ENCODE data around the gene NAPEPLD. TPM values are rescaled to one million over a fixed set of nuclear protein-coding genes. Genes with fewer than 3 reads are reported as not detected.
"Not testable (repeated sequence)": the region's sequence is repeated elsewhere in the genome, so short reads cannot be mapped to it uniquely, and the experiment has no call there.

Gene NAPEPLD
- total RNA-seq (2021; ENCODE audit: unreplicated experiment) (19.2 TPM), Bru-seq, nascent RNA (percentile 75 among the genes with signal in this experiment), BruChase-seq, experiment 1, labeled RNA remaining after a 2-hour chase (percentile 80 among the genes with signal in this experiment), BruChase-seq, experiment 2, labeled RNA remaining after a 6-hour chase (percentile 70 among the genes with signal in this experiment)
- 4.9 TPM for polyA plus RNA-seq (2012; ENCODE audit: insufficient read length)
- long read RNA-seq, transcript NAPEPLD-209 (5 exons, 2,380 nt) = major isoform, 11 of 30 reads
- long read RNA-seq, partial matches to known transcripts = 6 of 30 reads
- long read RNA-seq, other reads (novel, unspliced or antisense) = 10 of 30 reads

- ChIA-PET CTCF (no interaction called here), POLR2A (interaction anchor here (0.7 kb wide), 1 partner anchor 139 kb away, joined by 3 read pairs; no protein-coding TSS in a partner anchor)
- in situ Hi-C loops (cut with HindIII; ENCODE audit: low pct_unique_long_range_greater_than_20kb, low sequenced_read_pairs) (no loop called here), intact Hi-C loops (cut with micrococcal nuclease; ENCODE audit: unreplicated experiment) (no loop called here)
- no peaks in the 10 kb centered on the region for H3K27me3 ChIP-seq (ENCODE audit: control insufficient read depth, insufficient read depth, low read length)
- peak within 1 kb of the TSS; percentile 87 to 89 for H3K4me3 ChIP-seq (ENCODE audit: low read depth in 2 of 2, low read length in 2 of 2)
- TF ChIP-seq POLR2AphosphoS5 (IDR thresholded peaks at IDR 0.05; ENCODE audit: low read depth, low read length) = peak; percentile 69
- TF ChIP-seq CTCF (IDR thresholded peaks at IDR 0.05) = no peak
- peak; percentile 62; the same call in 1 of the 2 replicates for TF ChIP-seq SIN3A (IDR thresholded peaks at IDR 0.05; ENCODE audit: borderline replicate concordance, insufficient read depth, low read depth, low read length)
- TF ChIP-seq TCF7L2 (IDR thresholded peaks at IDR 0.05; ENCODE audit: low read depth, low read length) = peak; percentile 52; the same call in 1 of the 2 replicates
- TF ChIP-seq REST (IDR thresholded peaks at IDR 0.05; ENCODE audit: insufficient read depth in 1 of 2, low read depth in 2 of 2, low read length in 1 of 2) = 0 out of 4 replicates have a peak, but pooled peaks of 1 of the 2 experiments have one; percentile 19
- H3K27ac ChIP-seq (ENCODE audit: low read length) = peak within 1 kb of the TSS; percentile 98
- no peaks in the 10 kb centered on the region for H3K36me3 ChIP-seq (ENCODE audit: control insufficient read depth, insufficient read depth, low read length)
- DNase-seq (ENCODE audit: low read depth, low spot score) (peak; percentile 69), ATAC-seq (peak; percentile 89)
- no peaks in the 10 kb centered on the region for H3K9me3 ChIP-seq (ENCODE audit: control insufficient read depth, insufficient read depth, low read depth, low read length)
- BruUV-seq (replicated peaks) = no TSS peak
- H3K4me1 ChIP-seq (ENCODE audit: control insufficient read depth, insufficient read depth, low read length) = peaks cover 24% of the 10 kb centered on the region
Measured at GRCh38 chr7:103148994-103149807, at the start of gene NAPEPLD. NAPEPLD (minus strand) TSS chr7:103149099; CDS start chr7:103128776, 20,323 bp downstream.

GRCh38 chr7:103198079-103198478 lies 49.2 kb upstream of the NAPEPLD start:
- in situ Hi-C loops (cut with HindIII; ENCODE audit: low pct_unique_long_range_greater_than_20kb, low sequenced_read_pairs); DNase-seq (ENCODE audit: low read depth, low spot score); H3K27me3 ChIP-seq (ENCODE audit: control insufficient read depth, insufficient read depth, low read length); H3K9me3 ChIP-seq (ENCODE audit: control insufficient read depth, insufficient read depth, low read depth, low read length); H3K27ac ChIP-seq (ENCODE audit: low read length); H3K4me3 ChIP-seq (ENCODE audit: low read depth in 2 of 2, low read length in 2 of 2); intact Hi-C loops (cut with micrococcal nuclease; ENCODE audit: unreplicated experiment); BruUV-seq (replicated peaks); ATAC-seq; H3K36me3 ChIP-seq (ENCODE audit: control insufficient read depth, insufficient read depth, low read length); CTCF ChIA-PET; H3K4me1 ChIP-seq (ENCODE audit: control insufficient read depth, insufficient read depth, low read length); POLR2A ChIA-PET: not testable (repeated sequence)

GRCh38 chr7:103195364-103195763 lies 46.5 kb upstream of the NAPEPLD start:
- BruUV-seq (replicated peaks); ATAC-seq; H3K9me3 ChIP-seq (ENCODE audit: control insufficient read depth, insufficient read depth, low read depth, low read length); CTCF ChIA-PET; DNase-seq (ENCODE audit: low read depth, low spot score); H3K4me1 ChIP-seq (ENCODE audit: control insufficient read depth, insufficient read depth, low read length); H3K36me3 ChIP-seq (ENCODE audit: control insufficient read depth, insufficient read depth, low read length); H3K27me3 ChIP-seq (ENCODE audit: control insufficient read depth, insufficient read depth, low read length); intact Hi-C loops (cut with micrococcal nuclease; ENCODE audit: unreplicated experiment); POLR2A ChIA-PET; H3K27ac ChIP-seq (ENCODE audit: low read length); in situ Hi-C loops (cut with HindIII; ENCODE audit: low pct_unique_long_range_greater_than_20kb, low sequenced_read_pairs); H3K4me3 ChIP-seq (ENCODE audit: low read depth in 2 of 2, low read length in 2 of 2): not testable (repeated sequence)

GRCh38 chr7:103172415-103173146 lies 23.7 kb upstream of the NAPEPLD start:
- H3K27me3 ChIP-seq (ENCODE audit: control insufficient read depth, insufficient read depth, low read length); H3K36me3 ChIP-seq (ENCODE audit: control insufficient read depth, insufficient read depth, low read length); CTCF ChIA-PET; POLR2A ChIA-PET; H3K4me3 ChIP-seq (ENCODE audit: low read depth in 2 of 2, low read length in 2 of 2); H3K27ac ChIP-seq (ENCODE audit: low read length); intact Hi-C loops (cut with micrococcal nuclease; ENCODE audit: unreplicated experiment); H3K9me3 ChIP-seq (ENCODE audit: control insufficient read depth, insufficient read depth, low read depth, low read length); in situ Hi-C loops (cut with HindIII; ENCODE audit: low pct_unique_long_range_greater_than_20kb, low sequenced_read_pairs); DNase-seq (ENCODE audit: low read depth, low spot score); BruUV-seq (replicated peaks); H3K4me1 ChIP-seq (ENCODE audit: control insufficient read depth, insufficient read depth, low read length): not testable (repeated sequence)
- ATAC-seq = peak; percentile 62
